SK-N-SH (cell line): ENCODE measurements around the gene CALML3. TPM values are rescaled to one million over a fixed set of nuclear protein-coding genes. Genes with fewer than 3 reads are reported as not detected.

Experiments used
- CTCF ChIA-PET: fragments of 300-600, 350-600 bp; formaldehyde crosslinking; extraction: SDS; loops from one replicate; lab custom pipeline; 2021; lab: Yijun Ruan, JAX
- POLR2A ChIA-PET: fragments of 350-600 bp; sonication (Branson Sonifier 250); formaldehyde crosslinking; extraction: SDS; loops from one replicate; lab custom pipeline; 2020; ENCODE audit warnings: antibody characterized with exemption, inconsistent platforms; lab: Yijun Ruan, JAX
- DNase-seq: peaks from one replicate; pipeline ENCODE4 v3.0.0; 2012
- H2AFZ ChIP-seq: fragments of 200-600 bp; sonication (generic); 2 replicates; pipeline ENCODE4 v1.8.1; 2016; ENCODE audit warnings: antibody characterized with exemption, mild to moderate bottlenecking, low read depth
- H3F3A ChIP-seq: fragments of 200-600 bp; sonication (generic); replicated peaks from 2 replicates; pipeline ENCODE3; 2016; ENCODE audit warnings: antibody characterized with exemption, mild to moderate bottlenecking; ENCODE audit not compliant: insufficient read depth
- H3K27ac ChIP-seq, 2 experiments: fragments of 200-500 bp in 1 of 2; fragments of 200-600 bp in 1 of 2; sonication (Bioruptor generic) in 1 of 2; sonication (generic), shearing (Covaris generic) in 1 of 2; 2 replicates each; pipeline versions ENCODE4 v1.5.1 to v1.6.1; 2014 to 2016; ENCODE audit warnings: low read depth in 2 of 2, inconsistent platforms in 1 of 2, low read length in 1 of 2, mild to moderate bottlenecking in 1 of 2, mixed read lengths in 1 of 2
- H3K27me3 ChIP-seq: fragments of 200-600 bp; sonication (generic), shearing (Covaris generic); 2 replicates; pipeline ENCODE4 v1.6.1; 2016; ENCODE audit warnings: mixed run types; ENCODE audit not compliant: insufficient read depth
- H3K36me3 ChIP-seq, 2 experiments: fragments of 200-500 bp in 1 of 2; fragments of 200-600 bp in 1 of 2; sonication (Bioruptor generic) in 1 of 2; sonication (generic) in 1 of 2; replicated peaks in 1 of 2; 2 replicates each; pipeline versions ENCODE3 to v1.5.1; 2014 to 2016; ENCODE audit warnings: low read length in 1 of 2, mild to moderate bottlenecking in 1 of 2; ENCODE audit not compliant: insufficient read depth in 2 of 2, control insufficient read depth in 1 of 2
- H3K4me1 ChIP-seq, 2 experiments: fragments of 200-500 bp in 1 of 2; fragments of 200-600 bp in 1 of 2; sonication (Bioruptor generic) in 1 of 2; sonication (generic), shearing (Covaris generic) in 1 of 2; 2 replicates each; pipeline versions ENCODE4 v1.5.1 to v1.6.1; 2014 to 2016; ENCODE audit warnings: low read depth in 1 of 2, low read length in 1 of 2, mixed run types in 1 of 2; ENCODE audit not compliant: insufficient read depth in 2 of 2, control insufficient read depth in 1 of 2
- H3K4me2 ChIP-seq: fragments of 200-600 bp; sonication (generic), shearing (Covaris generic); 2 replicates; pipeline ENCODE4 v1.6.1; 2017; ENCODE audit warnings: mixed run types
- H3K4me3 ChIP-seq, 2 experiments: fragments of 200-500 bp in 1 of 2; fragments of 200-600 bp in 1 of 2; sonication (Bioruptor generic) in 1 of 2; sonication (generic), shearing (Covaris generic) in 1 of 2; 2 replicates each; pipeline versions ENCODE4 v1.5.1 to v1.8.1; 2014 to 2016; ENCODE audit warnings: low read depth in 2 of 2, inconsistent platforms in 1 of 2, low read length in 1 of 2, mild to moderate bottlenecking in 1 of 2, mixed read lengths in 1 of 2, moderate library complexity in 1 of 2
- H3K79me2 ChIP-seq: fragments of 200-600 bp; sonication (generic); 2 replicates; pipeline ENCODE4 v1.8.1; 2017; ENCODE audit warnings: mild to moderate bottlenecking; ENCODE audit not compliant: insufficient read depth
- H3K9ac ChIP-seq: fragments of 200-600 bp; sonication (generic); 2 replicates; pipeline ENCODE4 v1.6.1; 2017; ENCODE audit warnings: mixed run types
- H3K9me2 ChIP-seq: fragments of 200-600 bp; sonication (generic); 2 replicates; pipeline ENCODE4 v1.6.1; 2017; ENCODE audit warnings: mixed run types
- H3K9me3 ChIP-seq: fragments of 200-600 bp; sonication (generic); 2 replicates; pipeline ENCODE4 v1.6.1; 2017; ENCODE audit warnings: mixed run types, mild to moderate bottlenecking, moderate library complexity
- H4K20me1 ChIP-seq: fragments of 200-600 bp; sonication (generic); 2 replicates; pipeline ENCODE4 v1.6.1; 2017; ENCODE audit warnings: mild to moderate bottlenecking, mixed run types; ENCODE audit not compliant: insufficient read depth
- EP300 ChIP-seq, 2 experiments: IDR thresholded peaks; 2 replicates each; pipeline versions ENCODE4 v1.4.0 to v1.6.1; 2012; ENCODE audit warnings: borderline replicate concordance in 1 of 2, low read depth in 1 of 2, low read length in 1 of 2
- FOSL2 ChIP-seq: IDR thresholded peaks from 2 replicates; pipeline ENCODE4 v1.4.0; 2012; ENCODE audit warnings: low read depth, mild to moderate bottlenecking, moderate library complexity, borderline replicate concordance
- FOXJ3 ChIP-seq: sonication (generic); formaldehyde crosslinking; IDR thresholded peaks from 2 replicates; pipeline ENCODE4 v1.5.1; 2020; ENCODE audit warnings: mild to moderate bottlenecking, missing genetic modification reagents
- NFIC ChIP-seq: IDR thresholded peaks from 2 replicates; pipeline ENCODE4 v1.4.0; 2012; ENCODE audit warnings: borderline replicate concordance
- NRF1 ChIP-seq: IDR thresholded peaks from 2 replicates; pipeline ENCODE4 v1.6.1; 2012; ENCODE audit warnings: low read depth, mild to moderate bottlenecking, low read length
- POLR2AphosphoS5 ChIP-seq: IDR thresholded peaks from 2 replicates; pipeline ENCODE4 v1.6.1; 2012; ENCODE audit warnings: low read depth, low read length
- TCF12 ChIP-seq: IDR thresholded peaks from 2 replicates; pipeline ENCODE4 v1.4.0; 2012
- TEAD4 ChIP-seq: IDR thresholded peaks from 2 replicates; pipeline ENCODE4 v1.4.0; 2012; ENCODE audit warnings: mild to moderate bottlenecking, borderline replicate concordance; ENCODE audit not compliant: insufficient read depth
- YY1 ChIP-seq: IDR thresholded peaks from 2 replicates; pipeline ENCODE4 v1.4.0; 2012; ENCODE audit warnings: low read depth, mild to moderate bottlenecking
- WGBS: methylation state at CpG from one replicate; pipeline ENCODE4 v1.1.6; 2017; ENCODE audit warnings: low lambda C conversion rate; 5-methylcytosine and 5-hydroxymethylcytosine counted together
- polyA plus RNA-seq, 3 experiments: library from polyadenylated mRNA; depleted of rRNA; stranded (reverse); fragments of >200 nt; gene quantifications; 2 replicates each; pipeline ENCODE4 v1.2.3, GENCODE V29; 2012
- TF ChIP-seq, protein P1 (sequence below): fragments of 150-350 bp; IDR thresholded peaks from 2 replicates; pipeline ENCODE4 v1.6.1; 2016; ENCODE audit warnings: mild to moderate bottlenecking, low read depth, low read length
- TF ChIP-seq, protein P2 (sequence below): IDR thresholded peaks from 2 replicates; pipeline ENCODE4; 2012
- TF ChIP-seq, protein P3 (sequence below): IDR thresholded peaks from 2 replicates; pipeline ENCODE4 v1.4.0; 2012; ENCODE audit warnings: low read depth, borderline replicate concordance

Gene CALML3
- polyA plus RNA-seq, 1 of the 3 experiments (the other 2 are of a cell fraction), result not detected

DNA sequence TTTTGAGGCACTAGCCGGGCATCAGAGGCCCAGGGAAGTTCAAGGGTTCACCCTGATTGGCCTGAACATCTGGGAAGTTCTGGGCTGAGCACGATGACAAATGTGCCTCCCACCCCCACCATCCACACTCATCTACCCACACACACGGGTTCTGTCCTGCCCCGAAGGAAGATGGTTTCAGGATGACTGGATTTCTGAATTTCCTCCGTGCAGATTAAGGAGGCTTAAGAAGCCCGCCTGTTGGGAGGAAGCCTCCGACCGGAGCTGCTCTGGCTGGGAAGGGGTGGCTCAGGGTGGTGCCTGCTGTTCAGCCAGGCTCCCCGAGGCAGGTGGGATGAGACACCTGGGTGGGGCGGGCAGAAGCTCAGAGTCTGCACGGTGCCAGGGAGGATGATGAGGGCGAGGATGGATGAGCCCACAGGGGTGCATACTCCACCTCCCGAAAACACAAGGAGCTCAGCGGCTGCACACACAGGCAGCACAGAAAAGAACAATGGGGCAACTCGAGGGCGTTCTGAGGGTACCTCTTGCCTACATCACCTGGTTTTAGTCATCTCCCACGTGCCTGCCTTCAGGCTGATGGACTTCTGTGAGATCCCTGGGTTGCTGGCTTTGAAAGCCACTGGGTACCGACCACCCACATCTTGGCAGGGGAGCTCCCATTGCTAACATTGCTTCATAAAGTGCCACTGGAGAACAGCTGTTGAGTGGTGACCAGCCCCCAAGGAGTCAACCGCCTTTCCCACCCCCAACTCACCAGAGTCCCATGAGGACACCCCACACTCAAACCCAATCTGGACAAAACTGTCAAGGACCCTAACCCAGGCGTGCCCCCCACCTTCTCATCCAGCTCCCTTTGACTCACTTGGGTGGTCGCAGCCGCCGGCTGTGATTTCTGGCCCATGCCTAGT, 41.2 kb downstream of the CALML3 start:
- no peak overlapping the region for H3K9ac ChIP-seq
- no peaks in the 10 kb centered on the region for H3K9me3 ChIP-seq
- no peaks in the 10 kb centered on the region for H3K27me3 ChIP-seq
- no peak overlapping the region for H2AFZ ChIP-seq
- peaks cover 0 to 6% of the 10 kb centered on the region in 2 experiments; a peak in 1 of 4 replicates for H3K4me1 ChIP-seq
- no peak overlapping the region for H3K4me3 ChIP-seq
- no peaks in the 10 kb centered on the region for H4K20me1 ChIP-seq
- no peak overlapping the region for H3K27ac ChIP-seq
- CTCF ChIA-PET, result interaction anchor here (0.7 to 3.2 kb wide), 4 partner anchors 8 to 122 kb away, joined by 3 to 14 read pairs (median 4); no protein-coding TSS in a partner anchor
- 0 out of 2 replicates have a peak overlapping the region, but pooled peaks have one; percentile 21 for H3K4me2 ChIP-seq
- H3F3A ChIP-seq, result no peaks in the 10 kb centered on the region
- no peak for TF ChIP-seq FOXJ3 (CRISPR knock-in tag)
- no peak for TF ChIP-seq YY1
- POLR2A ChIA-PET, result no interaction called here
- WGBS, result 81% methylated on average over 22 of the region's 23 CpGs
- no peaks in the 10 kb centered on the region for H3K79me2 ChIP-seq
- H3K36me3 ChIP-seq, result no peaks in the 10 kb centered on the region
- DNase-seq, result no peak
- no peaks in the 10 kb centered on the region for H3K9me2 ChIP-seq

DNA sequence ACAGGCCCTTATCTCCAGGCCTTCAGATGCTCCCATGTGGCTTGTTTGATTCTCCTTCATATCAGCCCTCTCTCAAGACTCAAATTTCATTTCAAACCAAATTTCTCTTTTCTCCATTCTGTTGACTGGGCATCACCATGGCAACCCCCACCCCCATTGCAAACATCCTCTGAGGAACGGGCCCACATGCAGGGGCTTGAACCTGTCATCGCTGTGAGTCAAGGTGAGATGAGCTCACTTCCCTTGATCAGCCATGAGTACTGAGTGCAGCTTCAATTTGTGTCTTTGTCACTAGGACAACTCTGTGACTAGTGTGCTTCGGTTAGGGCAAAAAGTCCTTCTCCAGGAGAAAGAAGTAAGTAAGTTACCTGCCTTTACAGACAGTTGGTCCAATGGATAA, 41.9 kb downstream of the CALML3 start:
- POLR2A ChIA-PET, result no interaction called here
- no peak overlapping the region for H3K4me2 ChIP-seq

DNA sequence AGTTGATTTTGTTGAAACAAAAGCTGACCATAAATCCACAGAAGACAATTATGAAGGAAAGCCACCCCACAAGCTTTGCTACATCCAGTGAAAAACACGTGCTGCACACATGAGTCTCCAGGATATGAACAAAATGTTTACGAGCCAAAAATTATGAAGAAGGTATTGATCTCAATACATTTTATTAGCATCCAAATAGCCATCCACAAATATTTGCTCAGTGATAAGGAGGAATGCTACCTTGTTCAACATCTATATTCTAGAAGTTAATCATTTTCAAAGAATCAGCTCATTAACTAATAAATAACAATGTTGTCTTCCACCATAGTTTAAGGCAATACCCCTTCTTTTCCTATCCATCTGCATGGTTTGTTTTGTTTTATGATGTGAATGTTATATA, 42.7 kb downstream of the CALML3 start:
- Histone ChIP-seq H3K9me2 (no peaks in the 10 kb centered on the region), H3K4me3 (no peak overlapping the region), H3K27me3 (no peaks in the 10 kb centered on the region), H3K9me3 (no peaks in the 10 kb centered on the region), H3K79me2 (no peaks in the 10 kb centered on the region), H3K4me2 (no peak overlapping the region), H2AFZ (no peak overlapping the region), H3F3A (no peaks in the 10 kb centered on the region), H3K9ac (no peak overlapping the region), H3K36me3 (no peaks in the 10 kb centered on the region), H4K20me1 (no peaks in the 10 kb centered on the region)
- ChIA-PET CTCF (interaction anchor here (1.5 to 3.2 kb wide), 3 partner anchors 12 to 125 kb away, joined by 4 to 14 read pairs (median 4); no protein-coding TSS in a partner anchor), POLR2A (no interaction called here)
- DNase-seq, result no peak
- no peak for TF ChIP-seq NFIC
- no peak for TF ChIP-seq EP300 (IDR thresholded peaks at IDR 0.05; ENCODE audit: borderline replicate concordance in 1 of 2, low read depth in 1 of 2, low read length in 1 of 2)
- TF ChIP-seq, protein P1, sequence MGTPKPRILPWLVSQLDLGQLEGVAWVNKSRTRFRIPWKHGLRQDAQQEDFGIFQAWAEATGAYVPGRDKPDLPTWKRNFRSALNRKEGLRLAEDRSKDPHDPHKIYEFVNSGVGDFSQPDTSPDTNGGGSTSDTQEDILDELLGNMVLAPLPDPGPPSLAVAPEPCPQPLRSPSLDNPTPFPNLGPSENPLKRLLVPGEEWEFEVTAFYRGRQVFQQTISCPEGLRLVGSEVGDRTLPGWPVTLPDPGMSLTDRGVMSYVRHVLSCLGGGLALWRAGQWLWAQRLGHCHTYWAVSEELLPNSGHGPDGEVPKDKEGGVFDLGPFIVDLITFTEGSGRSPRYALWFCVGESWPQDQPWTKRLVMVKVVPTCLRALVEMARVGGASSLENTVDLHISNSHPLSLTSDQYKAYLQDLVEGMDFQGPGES, result no peak
- TF ChIP-seq, protein P2, sequence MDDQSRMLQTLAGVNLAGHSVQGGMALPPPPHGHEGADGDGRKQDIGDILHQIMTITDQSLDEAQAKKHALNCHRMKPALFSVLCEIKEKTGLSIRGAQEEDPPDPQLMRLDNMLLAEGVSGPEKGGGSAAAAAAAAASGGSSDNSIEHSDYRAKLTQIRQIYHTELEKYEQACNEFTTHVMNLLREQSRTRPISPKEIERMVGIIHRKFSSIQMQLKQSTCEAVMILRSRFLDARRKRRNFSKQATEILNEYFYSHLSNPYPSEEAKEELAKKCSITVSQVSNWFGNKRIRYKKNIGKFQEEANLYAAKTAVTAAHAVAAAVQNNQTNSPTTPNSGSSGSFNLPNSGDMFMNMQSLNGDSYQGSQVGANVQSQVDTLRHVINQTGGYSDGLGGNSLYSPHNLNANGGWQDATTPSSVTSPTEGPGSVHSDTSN, result no peak
- no peak for TF ChIP-seq NRF1
- no peak for TF ChIP-seq POLR2AphosphoS5
- TF ChIP-seq TCF12, result no peak
- TF ChIP-seq, protein P3, sequence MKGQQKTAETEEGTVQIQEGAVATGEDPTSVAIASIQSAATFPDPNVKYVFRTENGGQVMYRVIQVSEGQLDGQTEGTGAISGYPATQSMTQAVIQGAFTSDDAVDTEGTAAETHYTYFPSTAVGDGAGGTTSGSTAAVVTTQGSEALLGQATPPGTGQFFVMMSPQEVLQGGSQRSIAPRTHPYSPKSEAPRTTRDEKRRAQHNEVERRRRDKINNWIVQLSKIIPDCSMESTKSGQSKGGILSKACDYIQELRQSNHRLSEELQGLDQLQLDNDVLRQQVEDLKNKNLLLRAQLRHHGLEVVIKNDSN, result no peak
- no peak for TF ChIP-seq TEAD4
- TF ChIP-seq, all 33 proteins: peak for 0
- 93% methylated on average over 2 of the region's 2 CpGs for WGBS
- Histone ChIP-seq H3K4me1 (peaks cover 0 to 6% of the 10 kb centered on the region in 2 experiments; a peak in 1 of 4 replicates), H3K27ac (no peak overlapping the region)

More for the DNA sequence above, 41.9 kb downstream of the CALML3 start:
- Histone ChIP-seq H3K27ac (no peak overlapping the region), H3K9me3 (no peaks in the 10 kb centered on the region), H3K4me1 (peaks cover 0 to 6% of the 10 kb centered on the region in 2 experiments; a peak in 1 of 4 replicates), H3F3A (no peaks in the 10 kb centered on the region), H3K36me3 (no peaks in the 10 kb centered on the region), H2AFZ (no peak overlapping the region), H3K9ac (no peak overlapping the region), H3K4me3 (no peak overlapping the region), H3K9me2 (no peaks in the 10 kb centered on the region), H3K27me3 (no peaks in the 10 kb centered on the region), H3K79me2 (no peaks in the 10 kb centered on the region), H4K20me1 (no peaks in the 10 kb centered on the region)
- CTCF ChIA-PET, result interaction anchor here (0.7 to 3.2 kb wide), 4 partner anchors 9 to 124 kb away, joined by 3 to 14 read pairs (median 4); no protein-coding TSS in a partner anchor
- WGBS, result 61% methylated on average over 3 of the region's 3 CpGs
- TF ChIP-seq TEAD4 (no peak), NRF1 (no peak), FOSL2 (0 out of 2 replicates have a peak, but pooled peaks have one; percentile 15)
- no peak for DNase-seq
